Hepatocyte (in vitro differentiated cells): Measurements from ENCODE around the gene AUTS2. TPM values are rescaled to one million over a fixed set of nuclear protein-coding genes. Genes with fewer than 3 reads are reported as not detected.

Experiments used
- DNase-seq: peaks from one replicate; pipeline ENCODE4 v3.0.0-alpha.2; 2016; ENCODE audit warnings: low spot score
- H2AFZ ChIP-seq: fragments of 200-600 bp; sonication (generic); 2 replicates; pipeline ENCODE4 v1.6.0; 2016; ENCODE audit warnings: antibody characterized with exemption, mild to moderate bottlenecking
- H3K27ac ChIP-seq: fragments of 200-600 bp; sonication (generic); 2 replicates; pipeline ENCODE4 v1.5.1; 2016; ENCODE audit warnings: mild to moderate bottlenecking
- H3K27me3 ChIP-seq: fragments of 200-600 bp; sonication (generic); 2 replicates; pipeline ENCODE4 v1.6.1; 2016
- H3K36me3 ChIP-seq: fragments of 200-600 bp; sonication (generic); replicated peaks from 2 replicates; pipeline ENCODE4 v1.5.1; 2016; ENCODE audit warnings: low read depth; ENCODE audit not compliant: insufficient read depth
- H3K4me1 ChIP-seq: fragments of 200-600 bp; sonication (generic); 2 replicates; pipeline ENCODE4 v1.5.1; 2016; ENCODE audit warnings: mild to moderate bottlenecking, moderate library complexity; ENCODE audit not compliant: insufficient read depth
- H3K4me2 ChIP-seq: fragments of 200-600 bp; sonication (generic); 2 replicates; pipeline ENCODE4 v1.6.0; 2016
- H3K4me3 ChIP-seq: fragments of 200-600 bp; sonication (generic); 2 replicates; pipeline ENCODE4 v1.5.1; 2016; ENCODE audit warnings: mild to moderate bottlenecking
- H3K79me2 ChIP-seq: fragments of 200-600 bp; sonication (generic); 2 replicates; pipeline ENCODE4 v1.6.0; 2017; ENCODE audit warnings: mild to moderate bottlenecking
- H3K9me2 ChIP-seq: fragments of 200-600 bp; sonication (generic); replicated peaks from 2 replicates; pipeline ENCODE4 v1.6.0; 2017; ENCODE audit warnings: mild to moderate bottlenecking; ENCODE audit not compliant: insufficient read depth
- H3K9me3 ChIP-seq: fragments of 200-600 bp; sonication (generic); 2 replicates; pipeline ENCODE4 v1.5.1; 2016; ENCODE audit warnings: low read depth, mild to moderate bottlenecking
- H4K20me1 ChIP-seq: fragments of 200-600 bp; sonication (generic); 2 replicates; pipeline ENCODE4 v1.6.0; 2016; ENCODE audit warnings: mild to moderate bottlenecking; ENCODE audit not compliant: insufficient read depth, poor library complexity, severe bottlenecking
- CTCF ChIP-seq: fragments of 200-600 bp; sonication (generic); IDR thresholded peaks from 2 replicates; pipeline ENCODE4 v1.5.1; 2016; ENCODE audit warnings: antibody characterized with exemption, mild to moderate bottlenecking; ENCODE audit not compliant: poor library complexity
- EZH2 ChIP-seq: fragments of 200-600 bp; sonication (generic); IDR thresholded peaks from 2 replicates; pipeline ENCODE4 v1.6.1; 2016; ENCODE audit warnings: antibody characterized with exemption, mild to moderate bottlenecking, borderline replicate concordance
- EZH2phosphoT487 ChIP-seq: fragments of 200-600 bp; sonication (generic); IDR thresholded peaks from one replicate; pipeline ENCODE4 v1.6.1; 2018; ENCODE audit warnings: antibody characterized with exemption, mild to moderate bottlenecking, low read depth, moderate library complexity; ENCODE audit not compliant: unreplicated experiment, severe bottlenecking
- WGBS: methylation state at CpG from one replicate; pipeline ENCODE4 v1.1.6; 2016; ENCODE audit warnings: low lambda C conversion rate; ENCODE audit errors: missing lambda C conversion rate; 5-methylcytosine and 5-hydroxymethylcytosine counted together
- polyA plus RNA-seq: library from polyadenylated mRNA; unstranded; fragments of >200 nt; fragmentation: Nextera tagmentation; extraction: Ambion mirVana; gene quantifications from 2 replicates; pipeline ENCODE4 v1.2.1, GENCODE V29; 2016
- total RNA-seq: library from RNA; depleted of rRNA; stranded (reverse); fragments of >200 nt; gene quantifications from 2 replicates; pipeline ENCODE4 v1.2.3, GENCODE V29; 2014

Gene AUTS2
- total and polyA plus RNA-seq, 2 experiments from 2014 or later: 34.4 to 40.9 TPM

GRCh38 chr7:70600993-70601392 is 1002.7 kb downstream of the AUTS2 start:
- H3K4me3 ChIP-seq: no peak overlapping the region
- TF ChIP-seq CTCF (no peak), EZH2 (no peak), EZH2phosphoT487 (no peak)
- H3K36me3 ChIP-seq: no peaks in the 10 kb centered on the region
- DNase-seq: no peak
- no peak overlapping the region for H3K4me2 ChIP-seq
- peaks cover 8% of the 10 kb centered on the region for H3K4me1 ChIP-seq
- no peak overlapping the region for H2AFZ ChIP-seq
- 95% methylated on average over 1 of the region's 1 CpG for WGBS
- no peak overlapping the region for H3K27ac ChIP-seq
- no peaks in the 10 kb centered on the region for H4K20me1 ChIP-seq
- H3K9me3 ChIP-seq: no peaks in the 10 kb centered on the region
- H3K79me2 ChIP-seq: no peaks in the 10 kb centered on the region
- H3K9me2 ChIP-seq: no peaks in the 10 kb centered on the region
- H3K27me3 ChIP-seq: peaks cover 26% of the 10 kb centered on the region

- DNase-seq: no peak
- no peaks in the 10 kb centered on the region for H3K36me3 ChIP-seq
- H3K79me2 ChIP-seq: no peaks in the 10 kb centered on the region
- H3K9me3 ChIP-seq: no peaks in the 10 kb centered on the region
- H3K9me2 ChIP-seq: no peaks in the 10 kb centered on the region
- H3K4me1 ChIP-seq: peaks cover 5% of the 10 kb centered on the region
- H3K4me2 ChIP-seq: no peak overlapping the region
- H2AFZ ChIP-seq: no peak overlapping the region
- H3K27ac ChIP-seq: no peak overlapping the region
- TF ChIP-seq EZH2phosphoT487 (no peak), CTCF (no peak), EZH2 (no peak)
- H3K4me3 ChIP-seq: no peak overlapping the region
- WGBS: 70% methylated on average over 4 of the region's 4 CpGs
- no peaks in the 10 kb centered on the region for H4K20me1 ChIP-seq
- H3K27me3 ChIP-seq: peaks cover 15% of the 10 kb centered on the region
Observed at GRCh38 chr7:70602117-70602516, 1003.8 kb downstream of the AUTS2 start.

GRCh38 chr7:70607281-70607680 is 1009.0 kb downstream of the AUTS2 start:
- no peaks in the 10 kb centered on the region for H3K9me2 ChIP-seq
- no peaks in the 10 kb centered on the region for H4K20me1 ChIP-seq
- no peak for DNase-seq
- H3K27ac ChIP-seq: no peak overlapping the region
- no peaks in the 10 kb centered on the region for H3K79me2 ChIP-seq
- H3K9me3 ChIP-seq: no peaks in the 10 kb centered on the region
- TF ChIP-seq CTCF (no peak), EZH2phosphoT487 (no peak), EZH2 (no peak)
- no peaks in the 10 kb centered on the region for H3K4me1 ChIP-seq
- no peak overlapping the region for H3K4me3 ChIP-seq
- WGBS: 87% methylated on average over 7 of the region's 7 CpGs
- H3K27me3 ChIP-seq: no peaks in the 10 kb centered on the region
- no peak overlapping the region for H3K4me2 ChIP-seq
- H3K36me3 ChIP-seq: no peaks in the 10 kb centered on the region
- no peak overlapping the region for H2AFZ ChIP-seq

GRCh38 chr7:70607759-70608158 is 1009.5 kb downstream of the AUTS2 start:
- no peak for TF ChIP-seq EZH2
- TF ChIP-seq CTCF: no peak
- TF ChIP-seq EZH2phosphoT487: no peak
- 75% methylated on average over 1 of the region's 1 CpG for WGBS
- H3K27me3 ChIP-seq: no peaks in the 10 kb centered on the region

More at GRCh38 chr7:70607759-70608158, 1009.5 kb downstream of the AUTS2 start:
- H2AFZ ChIP-seq: no peak overlapping the region
- H3K4me3 ChIP-seq: no peak overlapping the region
- no peak overlapping the region for H3K4me2 ChIP-seq
- no peaks in the 10 kb centered on the region for H3K79me2 ChIP-seq
- no peaks in the 10 kb centered on the region for H3K9me3 ChIP-seq
- no peaks in the 10 kb centered on the region for H3K4me1 ChIP-seq
- DNase-seq: no peak
- H3K36me3 ChIP-seq: no peaks in the 10 kb centered on the region
- no peak overlapping the region for H3K27ac ChIP-seq
- no peaks in the 10 kb centered on the region for H3K9me2 ChIP-seq
- no peaks in the 10 kb centered on the region for H4K20me1 ChIP-seq
